Measurements from ENCODE around the gene SEZ6. TPM values are rescaled to one million over a fixed set of nuclear protein-coding genes. Genes with fewer than 3 reads are reported as not detected.
A peak's percentile ranks its signal among the peaks of the same experiment; 100 is the strongest.

SEZ6 gene
- total RNA-seq, 1 donor from 2014 or later, result not detected

DNA sequence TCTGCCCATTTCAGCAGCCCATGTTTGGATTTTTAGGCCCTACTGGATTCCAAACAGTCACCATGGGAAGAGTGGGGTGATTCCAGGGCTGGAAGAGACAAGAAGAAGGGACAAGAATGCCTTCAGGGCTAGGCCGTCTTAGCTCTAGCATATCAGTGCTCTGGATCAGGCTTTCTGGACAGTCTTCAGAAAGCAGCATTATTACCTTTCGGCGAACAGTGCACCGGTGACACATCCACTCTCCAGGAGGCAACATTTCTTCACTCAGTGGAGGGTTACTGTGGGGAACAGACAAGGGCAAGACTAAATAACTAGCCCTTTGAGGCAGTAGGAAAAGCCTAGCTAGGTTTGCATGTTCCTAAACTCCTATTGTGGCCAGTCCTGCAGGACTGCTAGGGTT, 79.0 kb downstream of the SEZ6 start:
- ATAC-seq (ENCODE audit: poor library complexity) (no peak), DNase-seq (no peak)
- intact Hi-C loops (cut with DNase I), result no loop called here

GRCh38 chr17:28926366-28926765, 79.5 kb downstream of the SEZ6 start:
- ATAC-seq (ENCODE audit: poor library complexity), result no peak
- DNase-seq, result no peak
- intact Hi-C loops (cut with DNase I), result no loop called here

- intact Hi-C loops (cut with DNase I), result no loop called here
- peak; percentile 22 for ATAC-seq (ENCODE audit: poor library complexity)
- DNase-seq, result no peak
Measured at GRCh38 chr17:28925912-28926365, 79.9 kb downstream of the SEZ6 start.

- DNase-seq (no peak), ATAC-seq (ENCODE audit: poor library complexity) (no peak)
- intact Hi-C loops (cut with DNase I), result no loop called here
Measured at GRCh38 chr17:28920201-28920600, 85.6 kb downstream of the SEZ6 start.

GRCh38 chr17:28918295-28918694, 87.5 kb downstream of the SEZ6 start:
- intact Hi-C loops (cut with DNase I), result loop anchor here (5.0 kb wide), 1 partner anchor 156 kb away; no protein-coding TSS in a partner anchor

GRCh38 chr17:28917465-28917864, 88.4 kb downstream of the SEZ6 start:
- intact Hi-C loops (cut with DNase I), result loop anchor here (5.0 kb wide), 1 partner anchor 155 kb away; no protein-coding TSS in a partner anchor
- DNase-seq (no peak), ATAC-seq (ENCODE audit: poor library complexity) (peak; percentile 16)

More at GRCh38 chr17:28918295-28918694, 87.5 kb downstream of the SEZ6 start:
- DNase-seq, result no peak
- no peak for ATAC-seq (ENCODE audit: poor library complexity)

- intact Hi-C loops (cut with DNase I), result loop anchor here (5.0 kb wide), 1 partner anchor 155 kb away; no protein-coding TSS in a partner anchor
- ATAC-seq (ENCODE audit: poor library complexity) (no peak), DNase-seq (no peak)
Measured at GRCh38 chr17:28917029-28917428, 88.8 kb downstream of the SEZ6 start.

GRCh38 chr17:28916302-28916934, 89.4 kb downstream of the SEZ6 start:
- ATAC-seq (ENCODE audit: poor library complexity), result peak; percentile 81
- intact Hi-C loops (cut with DNase I), result loop anchor here (5.0 kb wide), 1 partner anchor 154 kb away; no protein-coding TSS in a partner anchor
- peak; percentile 63 for DNase-seq

DNA sequence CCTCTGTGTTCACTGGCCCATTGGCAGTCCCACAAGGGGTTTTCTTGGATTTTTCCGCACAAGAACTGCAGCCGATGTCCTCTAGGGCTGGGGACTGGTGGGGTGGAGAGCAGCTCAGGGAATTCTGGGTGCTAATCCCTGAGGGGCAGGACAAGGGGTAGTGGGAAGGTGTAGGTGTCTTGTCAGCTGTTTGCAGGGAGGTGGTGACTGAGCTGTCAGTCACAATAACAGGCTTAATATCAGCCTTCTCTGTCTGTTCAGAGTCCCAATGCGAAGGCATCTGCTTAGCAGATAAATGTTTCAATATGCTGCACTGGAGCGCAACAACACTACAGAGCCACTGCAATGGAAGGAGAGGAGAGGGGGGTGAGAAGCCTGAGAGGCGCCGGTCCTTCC, 92.9 kb downstream of the SEZ6 start:
- intact Hi-C loops (cut with DNase I), result no loop called here
- ATAC-seq (ENCODE audit: poor library complexity) (no peak), DNase-seq (no peak)

GRCh38 chr17:28912281-28912937, 93.4 kb downstream of the SEZ6 start:
- intact Hi-C loops (cut with DNase I), result no loop called here
- ATAC-seq (ENCODE audit: poor library complexity) (no peak), DNase-seq (no peak)

GRCh38 chr17:28911411-28912045, 94.3 kb downstream of the SEZ6 start:
- ATAC-seq (ENCODE audit: poor library complexity) (no peak), DNase-seq (no peak)
- intact Hi-C loops (cut with DNase I), result no loop called here

DNA sequence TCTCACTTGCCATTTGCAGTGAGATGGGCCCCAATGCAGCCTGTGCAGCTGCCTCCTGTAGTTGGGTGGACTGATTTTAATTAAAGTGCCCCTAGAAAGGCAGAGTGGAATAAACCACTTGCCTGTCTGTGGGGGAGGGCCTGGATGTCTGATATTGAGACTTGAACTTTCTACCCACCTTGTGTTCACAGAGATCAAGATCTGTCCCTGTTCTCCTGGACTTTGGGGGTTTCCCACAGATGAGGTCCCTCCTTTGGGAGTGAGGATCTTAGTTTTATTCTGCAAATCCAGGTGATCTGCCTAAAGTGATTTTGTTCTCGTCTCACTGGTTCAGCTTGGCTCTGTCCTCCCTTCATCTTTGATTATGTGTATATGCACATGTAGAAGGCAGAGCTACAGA, 95.3 kb downstream of the SEZ6 start:
- intact Hi-C loops (cut with DNase I), result no loop called here
- no peak for ATAC-seq (ENCODE audit: poor library complexity)
- DNase-seq, result no peak

- ATAC-seq (ENCODE audit: poor library complexity), result peak; percentile 64
- DNase-seq, result no peak
- intact Hi-C loops (cut with DNase I), result no loop called here
Measured at GRCh38 chr17:28908640-28909167, 97.1 kb downstream of the SEZ6 start.

DNA sequence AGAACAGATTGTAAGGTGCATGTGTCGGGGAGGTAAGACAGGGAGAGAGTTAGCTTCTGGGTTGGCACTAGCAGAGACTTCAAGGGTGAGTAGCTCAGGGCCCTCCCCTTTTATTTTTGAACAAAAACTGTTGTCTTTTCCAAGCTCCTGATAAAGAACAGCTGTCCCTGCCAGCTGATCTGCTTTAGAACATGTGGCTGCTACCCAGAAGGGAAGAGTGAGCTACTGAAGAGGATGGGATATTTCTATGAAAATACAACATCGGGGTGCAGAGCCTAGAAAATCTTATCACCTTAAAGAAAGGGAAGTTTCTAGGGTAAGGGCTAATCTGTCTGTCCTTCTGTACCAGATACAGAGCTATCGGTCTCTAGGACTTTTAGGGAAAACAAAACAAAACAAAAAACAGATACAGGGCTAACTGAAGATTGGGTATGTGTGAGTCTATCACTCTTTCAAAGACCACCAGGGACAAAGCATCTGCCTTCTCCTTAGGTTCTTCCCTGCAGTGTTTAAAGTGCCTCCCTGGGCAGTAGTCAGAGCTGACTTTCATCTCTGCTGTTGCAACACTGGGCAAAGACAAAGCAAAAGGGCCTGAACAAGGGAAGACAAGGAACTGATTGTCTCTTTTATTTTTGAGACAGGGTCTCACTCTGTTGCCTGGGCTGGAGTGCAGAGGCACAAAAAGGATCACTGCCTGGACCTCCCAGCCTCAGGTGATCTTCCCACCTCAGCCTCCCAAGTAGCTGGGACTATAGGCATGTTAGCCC, 97.9 kb downstream of the SEZ6 start:
- ATAC-seq (ENCODE audit: poor library complexity) (peak; percentile 4), DNase-seq (no peak)
- intact Hi-C loops (cut with DNase I), result no loop called here

- DNase-seq (no peak), ATAC-seq (ENCODE audit: poor library complexity) (no peak)
- intact Hi-C loops (cut with DNase I), result no loop called here
Measured at GRCh38 chr17:28906706-28907438, 99.0 kb downstream of the SEZ6 start.

- intact Hi-C loops (cut with DNase I), result no loop called here
- DNase-seq, result no peak
- no peak for ATAC-seq (ENCODE audit: poor library complexity)
Measured at GRCh38 chr17:28906276-28906675, 99.6 kb downstream of the SEZ6 start.

All from Right ventricle myocardium superior (tissue), 1 donor.